ENCODE measurements around the gene ITGB8. TPM values are rescaled to one million over a fixed set of nuclear protein-coding genes. Genes with fewer than 3 reads are reported as not detected.
A peak's percentile ranks its signal among the peaks of the same experiment; 100 is the strongest.

The ITGB8 gene
- total and polyA plus RNA-seq, 9 of the 15 experiments (the other 6 are each of a cell fraction or from before 2014, with no cell fraction given) = under 0.01 to 0.03 (median 0.02) TPM; not detected in 6

DNA sequence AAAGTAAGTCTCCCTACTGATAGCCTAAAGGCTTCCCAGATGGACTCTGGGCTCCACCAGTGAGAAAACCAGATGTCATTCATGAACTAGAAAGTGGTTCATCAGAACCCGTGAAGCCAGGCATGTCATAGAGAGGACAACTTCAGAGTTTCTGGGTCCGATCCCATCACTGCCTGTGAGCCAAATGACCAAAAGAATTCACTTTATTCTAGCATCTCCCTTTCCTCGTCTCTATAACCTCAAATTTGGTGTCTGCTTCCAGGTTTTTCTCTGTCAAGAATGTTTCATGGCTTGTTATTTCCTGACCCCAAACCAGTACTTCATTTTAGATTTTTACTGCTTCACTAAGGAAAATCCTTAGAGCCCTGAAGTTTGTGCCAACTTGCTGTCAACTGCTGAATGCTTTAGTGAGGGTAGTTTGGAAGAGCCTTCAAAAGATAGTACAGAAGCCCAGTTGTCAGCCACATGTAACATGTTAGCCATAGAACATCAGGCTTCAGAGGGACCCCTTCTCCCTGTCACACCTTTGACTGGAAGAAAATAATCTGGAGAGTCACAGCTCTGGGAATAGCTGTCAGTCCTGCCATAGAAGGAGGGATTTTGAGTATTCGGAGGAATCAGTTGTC, 34.0 kb downstream of the ITGB8 start (continued):
- TF ChIP-seq, protein P1, sequence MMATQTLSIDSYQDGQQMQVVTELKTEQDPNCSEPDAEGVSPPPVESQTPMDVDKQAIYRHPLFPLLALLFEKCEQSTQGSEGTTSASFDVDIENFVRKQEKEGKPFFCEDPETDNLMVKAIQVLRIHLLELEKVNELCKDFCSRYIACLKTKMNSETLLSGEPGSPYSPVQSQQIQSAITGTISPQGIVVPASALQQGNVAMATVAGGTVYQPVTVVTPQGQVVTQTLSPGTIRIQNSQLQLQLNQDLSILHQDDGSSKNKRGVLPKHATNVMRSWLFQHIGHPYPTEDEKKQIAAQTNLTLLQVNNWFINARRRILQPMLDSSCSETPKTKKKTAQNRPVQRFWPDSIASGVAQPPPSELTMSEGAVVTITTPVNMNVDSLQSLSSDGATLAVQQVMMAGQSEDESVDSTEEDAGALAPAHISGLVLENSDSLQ (IDR thresholded peaks at IDR 0.05) = no peak
- TF ChIP-seq POLR3A (IDR thresholded peaks at IDR 0.05; ENCODE audit: borderline replicate concordance, extremely low read depth, insufficient read depth, insufficient read length) = no peak

DNA sequence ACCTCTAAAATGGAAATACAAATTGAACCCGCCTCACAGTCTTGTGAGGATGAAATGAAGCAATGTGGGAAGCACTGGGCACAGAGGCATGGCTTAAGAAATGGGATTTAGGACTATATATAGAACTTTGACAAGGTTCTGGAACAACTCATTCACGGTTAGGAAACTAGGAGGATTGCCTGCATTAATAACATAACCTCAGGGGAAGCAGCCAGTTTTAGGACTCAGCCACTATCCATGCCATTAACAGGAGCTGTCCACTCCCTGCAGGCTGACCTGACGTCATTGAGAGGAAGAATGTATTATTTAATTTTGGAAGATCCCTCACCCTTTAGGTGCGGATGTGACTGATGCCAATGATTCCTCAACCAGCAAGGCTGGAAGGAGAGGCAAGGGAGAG, 34.8 kb downstream of the ITGB8 start:
- intact Hi-C loops (cut with micrococcal nuclease) = no loop called here
- POLR2A ChIA-PET = interaction anchor here (0.7 kb wide), 1 partner anchor 52 kb away, joined by 3 read pairs; no protein-coding TSS in a partner anchor
- FAIRE-seq (no peak), ATAC-seq (no peak), DNase-seq (ENCODE audit: extremely low read depth in 1 of 4, low spot score in 3 of 4) (no peak)
- TF ChIP-seq, protein P2, sequence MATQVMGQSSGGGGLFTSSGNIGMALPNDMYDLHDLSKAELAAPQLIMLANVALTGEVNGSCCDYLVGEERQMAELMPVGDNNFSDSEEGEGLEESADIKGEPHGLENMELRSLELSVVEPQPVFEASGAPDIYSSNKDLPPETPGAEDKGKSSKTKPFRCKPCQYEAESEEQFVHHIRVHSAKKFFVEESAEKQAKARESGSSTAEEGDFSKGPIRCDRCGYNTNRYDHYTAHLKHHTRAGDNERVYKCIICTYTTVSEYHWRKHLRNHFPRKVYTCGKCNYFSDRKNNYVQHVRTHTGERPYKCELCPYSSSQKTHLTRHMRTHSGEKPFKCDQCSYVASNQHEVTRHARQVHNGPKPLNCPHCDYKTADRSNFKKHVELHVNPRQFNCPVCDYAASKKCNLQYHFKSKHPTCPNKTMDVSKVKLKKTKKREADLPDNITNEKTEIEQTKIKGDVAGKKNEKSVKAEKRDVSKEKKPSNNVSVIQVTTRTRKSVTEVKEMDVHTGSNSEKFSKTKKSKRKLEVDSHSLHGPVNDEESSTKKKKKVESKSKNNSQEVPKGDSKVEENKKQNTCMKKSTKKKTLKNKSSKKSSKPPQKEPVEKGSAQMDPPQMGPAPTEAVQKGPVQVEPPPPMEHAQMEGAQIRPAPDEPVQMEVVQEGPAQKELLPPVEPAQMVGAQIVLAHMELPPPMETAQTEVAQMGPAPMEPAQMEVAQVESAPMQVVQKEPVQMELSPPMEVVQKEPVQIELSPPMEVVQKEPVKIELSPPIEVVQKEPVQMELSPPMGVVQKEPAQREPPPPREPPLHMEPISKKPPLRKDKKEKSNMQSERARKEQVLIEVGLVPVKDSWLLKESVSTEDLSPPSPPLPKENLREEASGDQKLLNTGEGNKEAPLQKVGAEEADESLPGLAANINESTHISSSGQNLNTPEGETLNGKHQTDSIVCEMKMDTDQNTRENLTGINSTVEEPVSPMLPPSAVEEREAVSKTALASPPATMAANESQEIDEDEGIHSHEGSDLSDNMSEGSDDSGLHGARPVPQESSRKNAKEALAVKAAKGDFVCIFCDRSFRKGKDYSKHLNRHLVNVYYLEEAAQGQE (IDR thresholded peaks at IDR 0.05; ENCODE audit: borderline replicate concordance) = peak; percentile 38; the same call in 1 of the 2 replicates
- TF ChIP-seq, protein P2 (CRISPR knock-in tag; IDR thresholded peaks at IDR 0.05; ENCODE audit: low read depth) = no peak
- TF ChIP-seq, protein P3, sequence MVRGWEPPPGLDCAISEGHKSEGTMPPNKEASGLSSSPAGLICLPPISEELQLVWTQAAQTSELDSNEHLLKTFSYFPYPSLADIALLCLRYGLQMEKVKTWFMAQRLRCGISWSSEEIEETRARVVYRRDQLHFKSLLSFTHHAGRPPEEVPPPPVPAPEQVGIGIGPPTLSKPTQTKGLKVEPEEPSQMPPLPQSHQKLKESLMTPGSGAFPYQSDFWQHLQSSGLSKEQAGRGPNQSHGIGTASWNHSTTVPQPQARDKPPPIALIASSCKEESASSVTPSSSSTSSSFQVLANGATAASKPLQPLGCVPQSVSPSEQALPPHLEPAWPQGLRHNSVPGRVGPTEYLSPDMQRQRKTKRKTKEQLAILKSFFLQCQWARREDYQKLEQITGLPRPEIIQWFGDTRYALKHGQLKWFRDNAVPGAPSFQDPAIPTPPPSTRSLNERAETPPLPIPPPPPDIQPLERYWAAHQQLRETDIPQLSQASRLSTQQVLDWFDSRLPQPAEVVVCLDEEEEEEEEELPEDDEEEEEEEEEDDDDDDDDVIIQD (CRISPR knock-in tag; IDR thresholded peaks at IDR 0.05) = no peak
- TF ChIP-seq NFE2 (IDR thresholded peaks at IDR 0.05; ENCODE audit: low read depth) = no peak
- CTCF ChIA-PET (ENCODE audit: low intra/inter-chr PET ratio) = no interaction called here
- Histone ChIP-seq H3K4me3 (no peak overlapping the region), H2AFZ (ENCODE audit: low read depth, low read length) (no peak overlapping the region), H3K4me1 (replicated peaks in 1 of 2; ENCODE audit: control insufficient read depth in 2 of 2, insufficient read depth in 2 of 2, low read length in 2 of 2) (no peaks in the 10 kb centered on the region), H3K9me1 (ENCODE audit: control insufficient read depth, insufficient read depth, low read length) (no peaks in the 10 kb centered on the region), H3K9ac (ENCODE audit: insufficient read depth in 1 of 2, low read depth in 2 of 2, low read length in 2 of 2) (no peak overlapping the region), H3K9me3 (replicated peaks; ENCODE audit: control insufficient read depth, insufficient read depth, low read depth, low read length) (no peaks in the 10 kb centered on the region), H3K27me3 (ENCODE audit: control insufficient read depth in 2 of 2, insufficient read depth in 2 of 2, low read length in 2 of 2) (no peaks in the 10 kb centered on the region), H3K4me2 (ENCODE audit: insufficient read depth, low read length) (no peak overlapping the region), H3K27ac (ENCODE audit: extremely low read depth, low read depth, low read length) (no peak overlapping the region), H4K20me1 (replicated peaks; ENCODE audit: control insufficient read depth, insufficient read depth, low read length) (no peaks in the 10 kb centered on the region), H3K79me2 (ENCODE audit: control insufficient read depth, insufficient read depth, low read length) (no peaks in the 10 kb centered on the region), H3K36me3 (ENCODE audit: control insufficient read depth, insufficient read depth, low read length) (no peaks in the 10 kb centered on the region)
- no TSS peak for BruUV-seq (replicated peaks)
- WGBS (ENCODE audit: insufficient coverage, low coverage, missing lambda C conversion rate) = 0% methylated on average over 4 of the region's 4 CpGs
- in situ Hi-C loops (cut with MboI) = no loop called here
